ENCODE measurements around the gene LRRTM4. TPM values are rescaled to one million over a fixed set of nuclear protein-coding genes. Genes with fewer than 3 reads are reported as not detected.

Gene LRRTM4
- total RNA-seq, 2 donors from 2014 or later: 0.33 TPM; not detected in 1

- TF ChIP-seq CTCF (IDR thresholded peaks at IDR 0.05) (no peak), POLR2A (IDR thresholded peaks at IDR 0.05) (no peak)
- Histone ChIP-seq H3K4me1 (no peaks in the 10 kb centered on the region), H3K36me3 (replicated peaks in 1 of 2; ENCODE audit: insufficient read depth in 1 of 2, low read depth in 2 of 2) (no peaks in the 10 kb centered on the region), H3K27me3 (no peaks in the 10 kb centered on the region), H3K27ac (no peak overlapping the region), H3K9me3 (no peaks in the 10 kb centered on the region), H3K4me3 (no peak overlapping the region)
- no peak for DNase-seq
- ATAC-seq: no peak
- intact Hi-C loops (cut with DNase I): no loop called here
- 81 to 88% methylated on average over 8 of the region's 8 CpGs for WGBS, 2 donors
These were observed 592.0 kb downstream of the LRRTM4 start for GRCh38 chr2:76930056-76930744.

- Histone ChIP-seq H3K27ac (no peak overlapping the region), H3K9me3 (no peaks in the 10 kb centered on the region), H3K36me3 (replicated peaks in 1 of 2; ENCODE audit: insufficient read depth in 1 of 2, low read depth in 2 of 2) (no peaks in the 10 kb centered on the region), H3K27me3 (no peaks in the 10 kb centered on the region), H3K4me1 (no peaks in the 10 kb centered on the region), H3K4me3 (no peak overlapping the region)
- intact Hi-C loops (cut with DNase I): no loop called here
- ATAC-seq (no peak), DNase-seq (no peak)
- TF ChIP-seq POLR2A (IDR thresholded peaks at IDR 0.05) (no peak), CTCF (IDR thresholded peaks at IDR 0.05) (no peak)
These were observed 594.1 kb downstream of the LRRTM4 start for GRCh38 chr2:76928026-76928425.

GRCh38 chr2:76921006-76921405, 601.2 kb downstream of the LRRTM4 start:
- no peak for DNase-seq
- no peaks in the 10 kb centered on the region for H3K27me3 ChIP-seq
- no peaks in the 10 kb centered on the region for H3K9me3 ChIP-seq
- ATAC-seq: no peak
- H3K27ac ChIP-seq: no peak overlapping the region
- TF ChIP-seq CTCF (IDR thresholded peaks at IDR 0.05): no peak
- TF ChIP-seq POLR2A (IDR thresholded peaks at IDR 0.05): no peak
- intact Hi-C loops (cut with DNase I): no loop called here
- no peaks in the 10 kb centered on the region for H3K4me1 ChIP-seq
- WGBS, 2 donors: 42 to 58% methylated on average over 2 of the region's 2 CpGs
- H3K36me3 ChIP-seq (replicated peaks in 1 of 2; ENCODE audit: insufficient read depth in 1 of 2, low read depth in 2 of 2): no peaks in the 10 kb centered on the region
- H3K4me3 ChIP-seq: no peak overlapping the region

- Histone ChIP-seq H3K9me3 (no peaks in the 10 kb centered on the region), H3K36me3 (replicated peaks in 1 of 2; ENCODE audit: insufficient read depth in 1 of 2, low read depth in 2 of 2) (no peaks in the 10 kb centered on the region), H3K27ac (no peak overlapping the region), H3K27me3 (no peaks in the 10 kb centered on the region), H3K4me1 (no peaks in the 10 kb centered on the region), H3K4me3 (no peak overlapping the region)
- ATAC-seq (no peak), DNase-seq (no peak)
- intact Hi-C loops (cut with DNase I): no loop called here
- TF ChIP-seq POLR2A (IDR thresholded peaks at IDR 0.05): no peak
- no peak for TF ChIP-seq CTCF (IDR thresholded peaks at IDR 0.05)
- WGBS, 2 donors: 69 to 81% methylated on average over 6 of the region's 6 CpGs
These were observed 626.7 kb downstream of the LRRTM4 start for GRCh38 chr2:76895469-76895868.

- intact Hi-C loops (cut with DNase I): no loop called here
- no peaks in the 10 kb centered on the region for H3K4me1 ChIP-seq
- H3K36me3 ChIP-seq (replicated peaks in 1 of 2; ENCODE audit: insufficient read depth in 1 of 2, low read depth in 2 of 2): no peaks in the 10 kb centered on the region
- H3K27me3 ChIP-seq: no peaks in the 10 kb centered on the region
- H3K9me3 ChIP-seq: no peaks in the 10 kb centered on the region
- ATAC-seq (no peak), DNase-seq (no peak)
- TF ChIP-seq CTCF (IDR thresholded peaks at IDR 0.05): no peak
- no peak for TF ChIP-seq POLR2A (IDR thresholded peaks at IDR 0.05)
- WGBS, 2 donors: 7 to 18% methylated on average over 1 of the region's 1 CpG
- no peak overlapping the region for H3K4me3 ChIP-seq
- H3K27ac ChIP-seq: no peak overlapping the region
These were observed 651.6 kb downstream of the LRRTM4 start for GRCh38 chr2:76870581-76870980.
